ENCODE data around the gene DNASE2.

The DNASE2 gene

GRCh38 chr19:12867120-12868099, 13.8 kb downstream of the DNASE2 start:
- intact Hi-C loops (cut with DNase I), result no loop called here
- DNase-seq, result no peak

GRCh38 chr19:12866416-12867119, 14.7 kb downstream of the DNASE2 start:
- intact Hi-C loops (cut with DNase I), result no loop called here
- DNase-seq, result no peak

- DNase-seq, result no peak
- intact Hi-C loops (cut with DNase I), result no loop called here
Measured at GRCh38 chr19:12865746-12866415, 15.4 kb downstream of the DNASE2 start.

GRCh38 chr19:12864721-12865715, 16.2 kb downstream of the DNASE2 start:
- DNase-seq, result no peak
- intact Hi-C loops (cut with DNase I), result no loop called here

- DNase-seq, result no peak
- intact Hi-C loops (cut with DNase I), result no loop called here
Measured at GRCh38 chr19:12864143-12864542, 17.1 kb downstream of the DNASE2 start.

GRCh38 chr19:12859546-12859945, 21.7 kb downstream of the DNASE2 start:
- intact Hi-C loops (cut with DNase I), result no loop called here
- no peak for DNase-seq

GRCh38 chr19:12858041-12858928, 23.0 kb downstream of the DNASE2 start:
- intact Hi-C loops (cut with DNase I), result no loop called here
- DNase-seq, result peak in 1 of 10 donors; percentile 73

GRCh38 chr19:12856653-12857052, 24.6 kb downstream of the DNASE2 start:
- DNase-seq, result no peak
- intact Hi-C loops (cut with DNase I), result no loop called here

GRCh38 chr19:12847159-12848139, 33.8 kb downstream of the DNASE2 start:
- intact Hi-C loops (cut with DNase I), result loop anchor here (5.0 kb wide), 1 partner anchor 70 kb away; the partner anchor contains the start of gene HOOK2
- DNase-seq, result peak; percentile 74 to 97 (median 86)

- DNase-seq, result peak in 2 of 10 donors; percentile 70 to 83
- intact Hi-C loops (cut with DNase I), result loop anchor here (5.0 kb wide), 1 partner anchor 69 kb away; the partner anchor contains the start of gene HOOK2
Measured at GRCh38 chr19:12846613-12847012, 34.6 kb downstream of the DNASE2 start.

GRCh38 chr19:12843999-12844732, 37.1 kb downstream of the DNASE2 start:
- intact Hi-C loops (cut with DNase I), result no loop called here

GRCh38 chr19:12843328-12843727, 37.9 kb downstream of the DNASE2 start:
- peak in 2 of 10 donors; percentile 37 to 82 for DNase-seq
- intact Hi-C loops (cut with DNase I), result no loop called here

More at GRCh38 chr19:12843999-12844732, 37.1 kb downstream of the DNASE2 start:
- peak in 1 of 10 donors; percentile 2 for DNase-seq

- peak in 1 of 10 donors; percentile 16 for DNase-seq
- intact Hi-C loops (cut with DNase I), result no loop called here
Measured at GRCh38 chr19:12842511-12842910, 38.7 kb downstream of the DNASE2 start.

GRCh38 chr19:12841094-12841493, 40.2 kb downstream of the DNASE2 start:
- peak in 7 of 10 donors; percentile 19 to 93 (median 60) for DNase-seq
- intact Hi-C loops (cut with DNase I), result no loop called here

- DNase-seq, result peak in 8 of 10 donors; percentile 44 to 95 (median 68)
- intact Hi-C loops (cut with DNase I), result no loop called here
Measured at GRCh38 chr19:12840091-12841079, 40.9 kb downstream of the DNASE2 start.
